Mucosa of stomach (tissue), 1 donor: ENCODE data around the gene SYNPO2L.
"Not testable (repeated sequence)": the region's sequence is repeated elsewhere in the genome, so short reads cannot be mapped to it uniquely, and the experiment has no call there.

Experiments
- H3K27me3 ChIP-seq: one replicate; pipeline ENCODE4 v1.7.0; 2013; ENCODE audit warnings: mild to moderate bottlenecking, low read length; ENCODE audit not compliant: control insufficient read depth, insufficient read depth
- H3K36me3 ChIP-seq: one replicate; pipeline ENCODE4 v1.7.0; 2013; ENCODE audit warnings: low read length; ENCODE audit not compliant: control insufficient read depth, insufficient read depth
- H3K4me1 ChIP-seq: one replicate; pipeline ENCODE4 v1.7.0; 2013; ENCODE audit warnings: mild to moderate bottlenecking, low read length; ENCODE audit not compliant: control insufficient read depth, insufficient read depth
- H3K4me3 ChIP-seq: one replicate; pipeline ENCODE4 v1.7.0; 2013; ENCODE audit warnings: low read length
- H3K9ac ChIP-seq: one replicate; pipeline ENCODE4 v1.7.0; 2013; ENCODE audit warnings: mild to moderate bottlenecking, low read length, moderate library complexity
- H3K9me3 ChIP-seq: one replicate; pipeline ENCODE4 v1.7.0; 2013; ENCODE audit warnings: mild to moderate bottlenecking, low read length, moderate library complexity; ENCODE audit not compliant: control insufficient read depth
- donor health status: Pancreatic carcinoma.

The SYNPO2L gene

GRCh38 chr10:73664156-73665040 lies 8.6 kb upstream of the SYNPO2L start:
- not testable (repeated sequence) for H3K27me3 ChIP-seq

GRCh38 chr10:73663621-73664020 lies 7.8 kb upstream of the SYNPO2L start:
- not testable (repeated sequence) for H3K4me3 ChIP-seq, H3K36me3 ChIP-seq, H3K9ac ChIP-seq, H3K4me1 ChIP-seq, H3K9me3 ChIP-seq, H3K27me3 ChIP-seq

More at GRCh38 chr10:73664156-73665040, 8.6 kb upstream of the SYNPO2L start:
- H3K36me3 ChIP-seq, H3K9me3 ChIP-seq, H3K4me3 ChIP-seq, H3K4me1 ChIP-seq, H3K9ac ChIP-seq: not testable (repeated sequence)

- H3K4me3 ChIP-seq, H3K4me1 ChIP-seq, H3K9ac ChIP-seq, H3K27me3 ChIP-seq, H3K36me3 ChIP-seq, H3K9me3 ChIP-seq: not testable (repeated sequence)
Observed at GRCh38 chr10:73662705-73663104, 6.9 kb upstream of the SYNPO2L start.

DNA sequence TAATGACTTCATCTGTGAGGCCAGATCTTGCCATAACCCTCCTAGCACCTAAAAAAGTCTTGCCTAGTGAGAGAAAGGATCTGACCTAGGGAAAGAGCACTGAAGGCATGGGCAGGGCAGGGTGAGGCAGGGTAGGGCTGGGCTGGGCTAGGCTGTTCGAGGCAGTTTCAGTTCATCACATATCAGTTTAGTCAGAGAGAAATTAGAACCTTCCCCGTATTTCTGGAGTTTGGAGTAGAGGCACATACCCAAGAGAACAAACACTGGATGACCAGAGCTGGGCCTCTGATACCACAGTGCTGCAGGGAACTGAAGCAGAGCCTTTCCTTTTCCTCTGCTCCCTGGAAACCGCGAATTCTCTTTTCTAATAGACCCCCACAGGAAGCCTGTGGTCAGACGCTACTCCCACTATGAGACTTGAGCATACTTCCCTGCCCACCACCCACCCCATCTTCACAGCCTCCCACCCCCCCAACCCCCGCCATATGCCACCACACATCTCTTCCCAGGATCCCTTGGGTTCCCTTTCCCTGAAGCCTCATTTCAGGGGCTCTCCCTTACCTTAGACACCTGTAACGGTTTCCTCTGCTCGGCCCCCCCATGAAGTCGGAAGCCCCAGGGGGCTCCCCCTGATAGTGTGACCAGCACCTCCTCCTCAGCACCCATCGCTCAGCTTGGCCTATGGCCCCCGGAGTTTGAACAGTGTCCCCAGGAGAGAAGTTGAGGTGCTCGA lies 406 bp downstream of the SYNPO2L start:
- no peak overlapping the region for H3K9ac ChIP-seq
- H3K4me1 ChIP-seq, result no peaks in the 10 kb centered on the region
- H3K4me3 ChIP-seq, result no peak overlapping the region
- no peaks in the 10 kb centered on the region for H3K9me3 ChIP-seq
- no peaks in the 10 kb centered on the region for H3K36me3 ChIP-seq
- no peaks in the 10 kb centered on the region for H3K27me3 ChIP-seq

GRCh38 chr10:73653701-73654100 lies 2.1 kb downstream of the SYNPO2L start:
- Histone ChIP-seq H3K4me1 (no peaks in the 10 kb centered on the region), H3K9me3 (no peaks in the 10 kb centered on the region), H3K27me3 (no peaks in the 10 kb centered on the region), H3K4me3 (no peak overlapping the region), H3K9ac (no peak overlapping the region), H3K36me3 (no peaks in the 10 kb centered on the region)

DNA sequence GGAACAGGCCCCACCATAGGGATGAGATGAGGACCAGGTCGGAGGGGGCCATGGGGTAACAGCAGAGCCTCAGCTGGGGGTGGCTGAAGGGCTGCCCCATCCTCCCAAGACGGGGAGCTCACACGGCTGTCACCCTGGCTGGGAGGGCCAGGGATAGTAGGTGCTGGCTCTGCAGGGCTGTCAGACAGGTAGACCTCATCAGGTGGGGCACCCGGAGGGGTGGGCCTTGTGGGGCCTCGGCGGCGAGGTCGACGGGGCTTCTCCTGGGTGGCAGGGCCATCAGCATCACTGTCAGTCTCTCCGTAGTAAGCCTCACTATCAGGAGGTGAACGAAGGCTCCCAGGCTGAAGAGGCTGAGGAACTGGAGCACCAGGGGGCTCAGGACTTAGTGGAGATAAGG lies 2.6 kb downstream of the SYNPO2L start:
- peaks cover 2% of the 10 kb centered on the region for H3K27me3 ChIP-seq
- no peaks in the 10 kb centered on the region for H3K36me3 ChIP-seq
- H3K4me3 ChIP-seq, result no peak overlapping the region
- no peaks in the 10 kb centered on the region for H3K9me3 ChIP-seq
- H3K9ac ChIP-seq, result no peak overlapping the region
- peaks cover 5% of the 10 kb centered on the region for H3K4me1 ChIP-seq

- H3K36me3 ChIP-seq, result no peaks in the 10 kb centered on the region
- H3K9me3 ChIP-seq, result no peaks in the 10 kb centered on the region
- H3K4me3 ChIP-seq, result no peak overlapping the region
- peaks cover 18% of the 10 kb centered on the region for H3K4me1 ChIP-seq
- H3K9ac ChIP-seq, result no peak overlapping the region
- H3K27me3 ChIP-seq, result peaks cover 2% of the 10 kb centered on the region
Observed at GRCh38 chr10:73650537-73651331, 5.1 kb downstream of the SYNPO2L start.

- no peaks in the 10 kb centered on the region for H3K9me3 ChIP-seq
- H3K27me3 ChIP-seq, result peaks cover 2% of the 10 kb centered on the region
- H3K36me3 ChIP-seq, result no peaks in the 10 kb centered on the region
- H3K4me1 ChIP-seq, result peaks cover 18% of the 10 kb centered on the region
- H3K4me3 ChIP-seq, result no peak overlapping the region
- no peak overlapping the region for H3K9ac ChIP-seq
Observed at GRCh38 chr10:73649876-73650536, 5.8 kb downstream of the SYNPO2L start.

DNA sequence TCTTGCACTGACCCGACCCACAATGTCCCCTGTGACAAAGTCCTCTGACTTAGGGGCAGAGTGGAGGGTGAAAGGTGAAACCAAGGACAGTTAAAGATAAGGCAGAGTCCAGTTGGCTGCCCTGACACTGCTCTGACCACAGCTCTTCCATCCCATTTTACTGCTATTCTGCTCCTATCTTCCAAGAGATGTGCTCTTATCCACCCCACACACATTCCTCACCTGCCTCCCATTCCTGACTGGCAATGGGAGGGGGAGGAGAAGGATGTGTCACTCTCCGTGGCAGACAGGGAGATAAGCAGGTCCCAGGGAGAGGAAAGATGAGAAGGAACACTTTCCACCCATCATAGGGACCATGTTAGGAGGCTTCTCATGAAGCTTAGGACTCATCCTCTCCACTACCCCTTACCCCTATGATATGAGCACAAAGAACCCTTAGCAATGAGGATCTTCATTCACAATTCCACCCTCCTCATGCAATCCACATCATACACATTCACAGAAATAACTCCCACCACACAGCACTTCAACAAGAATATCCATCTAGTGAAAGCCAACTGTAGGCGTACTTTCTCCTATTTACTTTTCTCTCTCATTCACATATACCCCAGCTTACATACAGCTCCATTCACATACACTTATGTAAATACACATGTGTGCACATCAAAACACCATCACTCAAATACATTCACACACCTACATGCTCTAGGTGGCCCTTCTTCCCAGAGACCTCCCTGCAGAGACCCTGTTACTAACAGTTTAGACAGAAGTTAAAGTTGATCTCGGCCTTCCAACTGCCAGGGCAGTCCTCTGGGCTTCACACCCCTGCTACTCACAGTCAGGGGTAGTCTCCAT lies 6.6 kb downstream of the SYNPO2L start:
- Histone ChIP-seq H3K9ac (no peak overlapping the region), H3K36me3 (no peaks in the 10 kb centered on the region), H3K4me1 (peaks cover 25% of the 10 kb centered on the region), H3K27me3 (peaks cover 2% of the 10 kb centered on the region), H3K4me3 (no peak overlapping the region), H3K9me3 (no peaks in the 10 kb centered on the region)

DNA sequence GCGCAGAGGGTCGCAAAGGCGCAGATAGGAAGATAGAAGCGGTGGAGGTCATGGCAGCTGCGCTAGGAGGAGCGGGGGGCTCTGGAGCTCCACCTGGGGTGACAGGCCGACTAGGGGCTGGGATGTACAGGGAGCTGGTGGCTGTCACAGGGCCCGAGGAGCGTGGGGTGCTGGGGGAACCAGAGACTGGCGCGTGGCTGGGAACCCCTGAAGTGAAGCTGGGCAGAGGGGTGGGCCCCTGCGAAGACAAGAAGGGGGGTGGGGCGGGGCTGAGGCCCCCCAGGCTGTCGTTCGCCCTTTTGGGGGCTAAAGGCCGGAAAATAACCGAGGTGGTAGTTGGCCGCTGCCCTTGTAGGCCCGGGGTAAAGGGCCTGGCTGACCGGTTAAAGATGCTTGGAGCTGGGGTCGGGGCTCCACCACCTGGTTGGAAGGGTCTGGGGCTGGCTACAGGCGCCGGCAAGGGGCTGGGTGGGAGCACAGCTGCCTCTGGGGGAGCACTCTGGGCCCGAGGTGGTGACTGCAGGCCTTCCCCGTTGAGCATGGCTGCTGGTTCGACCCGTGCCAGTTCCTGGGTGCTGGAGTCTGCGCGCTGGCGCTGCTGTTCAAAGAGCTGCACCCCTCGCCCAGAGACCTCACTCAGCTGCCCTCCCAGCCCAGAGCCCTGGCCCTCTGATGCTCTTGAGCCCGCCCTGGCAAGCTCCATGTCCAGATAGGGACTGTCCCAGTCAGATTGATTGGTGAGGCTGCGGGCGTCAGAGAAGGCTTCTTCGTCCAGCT lies 7.8 kb downstream of the SYNPO2L start:
- H3K4me3 ChIP-seq, result peak overlapping the region; percentile 67
- peaks cover 33% of the 10 kb centered on the region for H3K4me1 ChIP-seq
- H3K9me3 ChIP-seq, result no peaks in the 10 kb centered on the region
- H3K9ac ChIP-seq, result peak overlapping the region; percentile 78
- H3K36me3 ChIP-seq, result no peaks in the 10 kb centered on the region
- H3K27me3 ChIP-seq, result peaks cover 2% of the 10 kb centered on the region
